HepG2 (cell line): Measurements from ENCODE around the gene NEURL2. TPM values are rescaled to one million over a fixed set of nuclear protein-coding genes. Genes with fewer than 3 reads are reported as not detected.

Source experiments
- ARNTL ChIP-seq: sonication (generic); formaldehyde crosslinking; IDR thresholded peaks from 2 replicates; pipeline ENCODE4 v1.4.0; 2020; ENCODE audit warnings: mild to moderate bottlenecking, missing genetic modification reagents
- ATM ChIP-seq: fragments of 450-650 bp; IDR thresholded peaks from 2 replicates; pipeline ENCODE4 v1.7.1; 2017; ENCODE audit warnings: mild to moderate bottlenecking, borderline replicate concordance
- E2F5 ChIP-seq: sonication (generic); formaldehyde crosslinking; conservative IDR thresholded peaks from 2 replicates; pipeline ENCODE4 v1.4.0; 2020; ENCODE audit warnings: missing genetic modification reagents
- ELF3 ChIP-seq: IDR thresholded peaks from 2 replicates; pipeline ENCODE4 v1.6.1; 2016; ENCODE audit warnings: missing genetic modification reagents, missing compliant biosample characterization
- FOXK1 ChIP-seq: sonication (generic); formaldehyde crosslinking; IDR thresholded peaks from 2 replicates; pipeline ENCODE4 v1.4.0; 2020; ENCODE audit warnings: low read depth, missing genetic modification reagents, borderline replicate concordance
- IRF1 ChIP-seq: sonication (generic); formaldehyde crosslinking; IDR thresholded peaks from 2 replicates; pipeline ENCODE4 v1.4.0; 2020; ENCODE audit warnings: low read depth, mild to moderate bottlenecking, missing genetic modification reagents
- KAT8 ChIP-seq: IDR thresholded peaks from 2 replicates; pipeline ENCODE4 v1.6.1; 2016; ENCODE audit warnings: missing genetic modification reagents, missing compliant biosample characterization
- MED1 ChIP-seq: sonication (generic); formaldehyde crosslinking; IDR thresholded peaks from 2 replicates; pipeline ENCODE4 v1.4.0; 2020; ENCODE audit warnings: missing genetic modification reagents
- NCOA1 ChIP-seq: sonication (generic); formaldehyde crosslinking; IDR thresholded peaks from 2 replicates; pipeline ENCODE4 v1.9.0; 2021; ENCODE audit warnings: missing genetic modification reagents
- PAX8 ChIP-seq: sonication (generic); formaldehyde crosslinking; IDR thresholded peaks from 2 replicates; pipeline ENCODE4 v1.8.0; 2022; ENCODE audit warnings: mild to moderate bottlenecking, missing genetic modification reagents, borderline replicate concordance
- POLR2A ChIP-seq, 2 experiments: IDR thresholded peaks; 2 replicates each; pipeline ENCODE4 v1.6.1; 2011; ENCODE audit warnings: low read depth in 2 of 2, low read length in 2 of 2, mild to moderate bottlenecking in 1 of 2, moderate library complexity in 1 of 2; ENCODE audit not compliant: insufficient read depth in 1 of 2
- POLR2AphosphoS5 ChIP-seq: IDR thresholded peaks from 2 replicates; pipeline ENCODE4 v1.6.1; 2012; ENCODE audit warnings: low read depth, low read length
- RFXANK ChIP-seq: IDR thresholded peaks from 2 replicates; pipeline ENCODE4 v1.6.1; 2016
- SP140L ChIP-seq: sonication (generic); formaldehyde crosslinking; IDR thresholded peaks from 2 replicates; pipeline ENCODE4 v1.4.0; 2020; ENCODE audit warnings: missing genetic modification reagents, borderline replicate concordance
- SRSF4 ChIP-seq: fragments of 200-400 bp; formaldehyde crosslinking; IDR thresholded peaks from one replicate; pipeline ENCODE4 v1.6.1; 2018; ENCODE audit warnings: mild to moderate bottlenecking, low read depth, low read length, moderate library complexity; ENCODE audit not compliant: poor library complexity, severe bottlenecking
- TBP ChIP-seq: sonication (generic); formaldehyde crosslinking; IDR thresholded peaks from 2 replicates; pipeline ENCODE4 v1.5.0; 2020; ENCODE audit warnings: missing genetic modification reagents
- THAP9 ChIP-seq: sonication (generic); formaldehyde crosslinking; IDR thresholded peaks from 2 replicates; pipeline ENCODE4; 2020; ENCODE audit warnings: missing genetic modification reagents, mild to moderate bottlenecking, borderline replicate concordance
- ZBTB44 ChIP-seq: sonication (generic); formaldehyde crosslinking; IDR thresholded peaks from 2 replicates; pipeline ENCODE4 v1.4.0; 2020; ENCODE audit warnings: missing genetic modification reagents
- ZC3H4 ChIP-seq: sonication (generic); formaldehyde crosslinking; IDR thresholded peaks from 2 replicates; pipeline ENCODE4 v1.4.0; 2020; ENCODE audit warnings: missing genetic modification reagents, borderline replicate concordance
- ZGPAT ChIP-seq: IDR thresholded peaks from 2 replicates; pipeline ENCODE4 v1.6.1; 2016; ENCODE audit warnings: mild to moderate bottlenecking
- ZNF225 ChIP-seq: sonication (generic); formaldehyde crosslinking; IDR thresholded peaks from 2 replicates; pipeline ENCODE4 v1.4.0; 2020; ENCODE audit warnings: mild to moderate bottlenecking, missing genetic modification reagents
- ZNF33B ChIP-seq: sonication (generic); formaldehyde crosslinking; IDR thresholded peaks from 2 replicates; pipeline ENCODE4 v1.5.1; 2020; ENCODE audit warnings: mild to moderate bottlenecking, missing genetic modification reagents
- ZZZ3 ChIP-seq: sonication (generic); formaldehyde crosslinking; IDR thresholded peaks from 2 replicates; pipeline ENCODE4 v1.4.0; 2020; ENCODE audit warnings: missing genetic modification reagents, mild to moderate bottlenecking, borderline replicate concordance
- polyA plus RNA-seq, 8 experiments: library from polyadenylated mRNA; depleted of rRNA in 3 of 8; stranded (reverse) in 7 of 8; unstranded in 1 of 8; fragments of >200 nt; fragmentation: Illumina TruSeq in 4 of 8; extraction: Trizol in 4 of 8; gene quantifications; 2 replicates each; pipeline versions ENCODE4 v1.2.1 to v1.2.3, GENCODE V29; 2011 to 2016; ENCODE audit warnings: low read depth in 4 of 8, missing spikeins in 1 of 8, mixed read lengths in 1 of 8; ENCODE audit not compliant: insufficient read depth in 1 of 8
- total RNA-seq, 5 experiments: library from RNA; depleted of rRNA; stranded (reverse); fragments of >200 nt; fragmentation: Illumina TruSeq; extraction: Trizol; gene quantifications; 2 replicates each; pipeline ENCODE4 v1.2.3, GENCODE V29; 2016; ENCODE audit warnings: low read depth in 1 of 5

Gene NEURL2
- total and polyA plus RNA-seq, 2 of the 13 experiments (the other 11 are each of a cell fraction or from before 2014, with no cell fraction given): 7.2 to 9.7 TPM

GRCh38 chr20:45880988-45881788, 9.8 kb downstream of the NEURL2 start, which contains the start of gene ZSWIM1 (continued):
- TF ChIP-seq RFXANK (CRISPR knock-in tag) (peak; percentile 89), POLR2A (IDR thresholded peaks at IDR 0.05; ENCODE audit: insufficient read depth in 1 of 2, low read depth in 2 of 2, low read length in 2 of 2) (peak; percentile 97 to 99), ZNF225 (CRISPR knock-in tag) (peak; percentile 86), POLR2AphosphoS5 (peak; percentile 99), TBP (no peak), NCOA1 (CRISPR knock-in tag) (no peak), ELF3 (no peak; the same call in 1 of the 2 replicates), SRSF4 (no peak), THAP9 (CRISPR knock-in tag) (peak; percentile 89), MED1 (CRISPR knock-in tag) (peak; percentile 71; the same call in 1 of the 2 replicates), SP140L (CRISPR knock-in tag) (no peak), ARNTL (peak; percentile 82), KAT8 (CRISPR knock-in tag) (peak; percentile 94), ZZZ3 (peak; percentile 50; the same call in 1 of the 2 replicates), ZC3H4 (CRISPR knock-in tag) (no peak), PAX8 (CRISPR knock-in tag) (0 out of 2 replicates have a peak, but pooled peaks have one; percentile 30), ATM (no peak), ZGPAT (CRISPR knock-in tag) (peak; percentile 85), IRF1 (CRISPR knock-in tag) (no peak), FOXK1 (CRISPR knock-in tag) (peak; percentile 73; the same call in 1 of the 2 replicates), ZBTB44 (CRISPR knock-in tag) (no peak), ZNF33B (peak; percentile 83; the same call in 1 of the 2 replicates), E2F5 (peak; percentile 65)
